NCI-H446 treated with DMSO at 0.1 percent for 48 hours (cell line): ENCODE data around the gene SLC16A12.
A peak's percentile ranks its signal among the peaks of the same experiment; 100 is the strongest.
"Not testable (repeated sequence)": the region's sequence is repeated elsewhere in the genome, so short reads cannot be mapped to it uniquely, and the experiment has no call there.

ENCODE experiments used
- DNase-seq: peaks from one replicate; lab custom pipeline; 2025; lab: John Stamatoyannopoulos, UW

SLC16A12 gene

DNA sequence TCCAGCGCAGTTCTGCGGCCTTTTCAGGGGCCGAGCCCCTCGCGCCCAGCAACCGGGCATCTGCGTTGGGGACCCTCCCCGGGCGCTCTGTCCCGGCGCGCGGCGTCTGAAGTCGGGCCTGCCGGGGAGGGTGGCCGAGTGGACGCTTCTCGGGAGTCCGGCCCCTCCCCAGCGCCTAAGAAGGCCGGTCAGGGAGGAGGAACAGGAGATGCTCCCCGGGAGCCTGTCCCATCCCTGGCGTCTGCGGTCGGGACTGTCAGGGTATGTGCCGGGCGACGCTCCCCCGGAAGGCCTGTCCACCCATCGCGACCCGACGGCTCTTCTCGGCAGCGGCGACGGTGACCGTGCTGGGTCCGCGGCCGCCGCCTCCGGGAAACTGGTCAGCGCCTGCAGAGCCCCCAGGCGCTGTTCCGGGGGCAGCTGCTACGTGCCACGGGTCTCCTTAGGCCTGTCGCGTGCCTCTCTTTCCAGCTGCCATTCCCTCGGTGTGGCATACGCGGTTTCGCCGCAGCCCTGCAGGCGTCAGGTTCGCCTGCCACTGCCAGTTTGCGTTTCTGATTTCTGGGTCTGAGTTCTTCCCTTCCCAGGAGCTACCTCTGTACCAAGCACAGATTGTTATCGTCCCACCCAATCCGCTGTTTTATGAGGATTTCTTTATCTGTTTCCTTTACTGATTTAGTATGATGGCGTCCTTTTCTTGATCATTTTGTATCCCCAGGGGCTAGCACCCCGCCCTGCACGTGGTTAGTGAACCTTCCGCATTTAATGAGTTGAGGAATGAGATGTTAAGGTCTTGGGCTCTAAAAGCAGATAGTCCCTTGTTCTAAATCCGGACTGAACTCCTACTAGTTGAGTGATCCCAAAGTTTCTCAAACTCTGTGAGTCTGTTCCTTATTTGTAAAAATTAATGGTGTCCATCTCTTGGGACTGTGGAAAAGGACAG is 120.2 kb downstream of the SLC16A12 start:
- no peak for DNase-seq

DNA sequence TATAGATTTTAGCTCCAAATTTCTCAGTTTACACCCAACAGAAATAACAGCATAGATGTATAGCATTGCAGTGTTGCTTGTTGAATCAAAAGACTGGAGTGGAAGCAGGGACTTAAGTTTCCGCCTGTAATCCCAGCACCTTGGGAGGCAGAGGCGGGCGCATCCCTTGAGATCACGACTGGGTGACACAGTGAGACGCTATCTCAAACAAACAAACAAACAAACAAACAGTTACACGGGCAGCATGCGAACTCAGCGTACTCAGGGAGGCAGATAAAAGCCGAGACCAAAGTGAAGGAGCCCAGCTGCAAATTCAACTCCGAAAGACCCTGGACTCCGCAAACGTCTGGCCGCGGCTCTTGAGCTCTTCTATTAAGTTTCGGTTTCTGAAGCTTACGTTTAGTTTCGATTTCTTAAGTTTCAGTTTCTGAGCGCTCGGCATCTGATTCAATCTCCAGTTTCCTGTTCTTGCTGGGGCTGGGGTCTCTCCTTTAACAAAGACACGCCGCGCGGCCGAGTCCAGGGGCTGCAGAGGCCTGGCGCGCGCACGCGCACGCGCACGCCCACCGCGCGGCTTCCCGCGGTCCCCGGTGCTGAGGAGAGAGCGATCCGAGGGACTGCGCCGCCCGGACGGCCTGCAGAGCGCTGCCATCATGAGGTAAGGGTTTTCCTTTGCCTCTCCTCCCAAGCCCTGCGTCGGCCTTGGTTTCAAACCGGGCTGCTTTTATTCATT is 121.1 kb downstream of the SLC16A12 start, which contains the start of gene IFIT5:
Gene IFIT5 (plus strand): TSS at position 423 of the 733 bp plus-strand sequence. CDS start 231 bp downstream, at position 654.
- DNase-seq, result peak; percentile 11

DNA sequence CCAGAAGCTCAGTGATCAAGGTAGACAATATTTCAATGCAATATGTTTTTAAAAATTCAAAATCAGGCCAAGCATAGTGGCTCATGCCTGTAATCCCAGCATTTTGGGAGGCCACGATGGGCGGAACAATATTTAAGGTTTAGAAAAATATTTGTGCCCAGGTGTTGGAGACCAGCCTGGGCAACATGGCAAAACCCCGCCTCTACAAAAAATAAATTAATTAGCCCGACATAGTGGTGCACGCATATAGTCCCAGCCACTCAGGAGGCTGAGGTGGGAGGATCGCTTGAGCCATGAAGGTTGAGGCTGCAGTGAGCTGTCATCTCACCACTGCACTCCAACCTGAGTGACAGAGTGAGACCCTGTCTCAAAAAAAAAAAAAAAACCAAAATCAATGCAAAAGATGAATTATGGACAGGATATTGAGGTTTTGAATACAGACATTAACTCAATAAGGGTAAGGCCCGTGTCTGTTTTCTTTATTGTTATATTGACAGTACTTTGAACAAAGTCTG is 121.9 kb downstream of the SLC16A12 start:
- no peak for DNase-seq

DNA sequence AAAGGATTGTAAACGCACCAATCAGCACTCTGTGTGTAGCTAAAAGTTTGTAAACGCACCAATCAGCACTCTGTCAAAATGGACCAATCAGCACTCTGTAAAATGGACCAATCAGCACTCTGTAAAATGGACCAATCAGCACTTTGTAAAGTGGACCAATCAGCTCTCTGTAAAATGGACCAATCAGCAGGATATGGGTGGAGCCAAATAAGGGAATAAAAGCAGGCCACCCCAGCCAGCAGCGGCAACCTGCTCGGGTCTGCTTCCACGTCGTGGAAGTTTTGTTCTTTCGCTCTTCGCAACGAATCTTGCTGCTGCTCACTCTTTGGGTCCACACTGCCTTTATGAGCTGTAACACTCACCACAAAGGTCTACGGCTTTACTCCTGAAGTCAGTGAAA is 123.1 kb downstream of the SLC16A12 start:
- DNase-seq, result not testable (repeated sequence)

DNA sequence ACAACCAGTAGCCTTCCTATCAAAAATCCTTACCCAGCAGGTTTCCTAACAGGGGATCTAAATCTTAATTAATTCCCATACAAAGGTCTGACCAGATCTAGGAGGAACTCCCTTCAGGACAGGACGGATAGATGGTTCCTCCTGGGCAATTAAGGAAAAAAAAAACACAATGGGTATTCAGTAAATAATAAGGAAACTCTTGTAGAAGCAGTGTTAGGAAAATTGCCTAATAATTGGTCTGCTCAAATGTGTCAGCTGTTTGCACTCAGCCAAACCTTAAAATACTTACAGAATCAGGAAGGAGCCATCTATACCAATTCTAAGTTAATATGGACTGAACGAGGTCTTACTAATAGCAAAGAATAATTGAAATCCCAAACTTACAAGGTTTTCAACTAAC is 124.3 kb downstream of the SLC16A12 start:
- DNase-seq, result not testable (repeated sequence)

DNA sequence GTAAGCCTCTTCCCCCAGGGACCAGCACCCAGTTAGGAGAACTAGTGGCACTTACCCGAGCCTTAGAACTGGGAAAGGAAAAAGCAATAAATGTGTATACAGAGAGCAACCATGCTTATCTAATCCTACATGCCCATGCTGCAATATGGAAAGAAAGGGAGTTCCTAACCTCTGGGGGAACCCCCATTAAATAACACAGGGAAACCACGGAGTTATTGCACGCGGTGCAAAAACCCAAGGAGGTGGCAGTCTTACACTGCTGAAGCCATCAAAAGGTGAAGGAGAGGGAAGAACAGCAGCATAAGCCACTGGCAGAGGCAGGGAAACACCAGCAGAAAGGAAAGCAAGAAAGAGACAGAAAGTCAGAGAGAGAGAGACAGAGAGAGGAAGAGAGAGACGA is 124.8 kb downstream of the SLC16A12 start:
- DNase-seq, result not testable (repeated sequence)

DNA sequence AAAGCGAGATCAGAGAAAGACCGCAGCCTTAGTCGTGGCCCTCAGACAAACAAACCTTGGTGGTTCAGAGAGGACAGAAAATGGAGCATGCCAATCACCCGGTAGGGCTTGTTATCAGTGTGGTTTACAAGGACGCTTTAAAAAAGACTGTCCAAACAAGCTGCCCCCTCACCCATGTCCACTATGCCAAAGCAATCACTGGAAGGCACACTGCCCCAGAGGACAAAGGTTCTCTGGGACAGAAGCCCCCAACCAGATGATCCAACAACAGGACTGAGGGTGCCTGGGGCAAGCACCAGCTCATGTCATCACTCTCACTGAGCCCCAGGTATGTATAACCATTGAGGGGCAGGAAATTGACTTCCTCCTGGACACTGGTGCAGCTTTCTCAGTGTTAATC is 126.1 kb downstream of the SLC16A12 start:
- not testable (repeated sequence) for DNase-seq

DNA sequence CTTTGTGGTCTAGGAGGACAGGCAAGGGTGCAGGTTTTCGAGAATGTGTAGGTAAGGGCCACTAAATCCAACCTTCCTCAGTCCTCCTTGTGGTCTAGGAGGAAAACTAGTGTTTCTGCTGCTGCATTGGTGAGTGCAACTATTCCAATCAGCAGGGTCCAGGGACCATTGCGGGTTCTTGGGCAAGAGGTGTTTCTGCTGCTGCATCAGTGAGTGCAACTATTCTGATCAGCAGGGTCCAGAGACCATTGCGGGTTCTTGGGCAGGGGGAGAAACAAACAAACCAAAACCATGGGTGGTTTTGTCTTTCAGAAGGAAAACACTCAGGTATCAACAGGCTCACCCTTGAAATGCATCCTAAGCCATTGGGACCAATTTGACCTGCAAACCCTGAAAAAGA is 127.6 kb downstream of the SLC16A12 start:
- not testable (repeated sequence) for DNase-seq

DNA sequence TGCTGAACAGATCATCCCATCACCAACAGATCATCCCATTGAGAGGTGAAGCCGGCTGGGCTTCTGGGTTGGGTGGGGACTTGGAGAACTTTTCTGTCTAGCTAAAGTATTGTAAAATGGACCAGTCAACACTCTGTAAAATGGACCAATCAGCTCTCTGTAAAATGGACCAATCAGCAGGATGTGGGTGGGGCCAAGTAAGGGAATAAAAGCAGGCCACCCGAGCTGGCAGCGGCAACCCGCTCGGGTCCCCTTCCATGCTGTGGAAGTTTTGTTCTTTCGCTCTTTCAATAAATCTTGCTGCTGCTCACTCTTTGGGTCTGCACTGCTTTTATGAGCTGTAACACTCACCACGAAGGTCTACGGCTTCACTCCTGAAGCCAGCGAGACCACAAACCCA is 129.2 kb downstream of the SLC16A12 start:
- DNase-seq, result not testable (repeated sequence)

DNA sequence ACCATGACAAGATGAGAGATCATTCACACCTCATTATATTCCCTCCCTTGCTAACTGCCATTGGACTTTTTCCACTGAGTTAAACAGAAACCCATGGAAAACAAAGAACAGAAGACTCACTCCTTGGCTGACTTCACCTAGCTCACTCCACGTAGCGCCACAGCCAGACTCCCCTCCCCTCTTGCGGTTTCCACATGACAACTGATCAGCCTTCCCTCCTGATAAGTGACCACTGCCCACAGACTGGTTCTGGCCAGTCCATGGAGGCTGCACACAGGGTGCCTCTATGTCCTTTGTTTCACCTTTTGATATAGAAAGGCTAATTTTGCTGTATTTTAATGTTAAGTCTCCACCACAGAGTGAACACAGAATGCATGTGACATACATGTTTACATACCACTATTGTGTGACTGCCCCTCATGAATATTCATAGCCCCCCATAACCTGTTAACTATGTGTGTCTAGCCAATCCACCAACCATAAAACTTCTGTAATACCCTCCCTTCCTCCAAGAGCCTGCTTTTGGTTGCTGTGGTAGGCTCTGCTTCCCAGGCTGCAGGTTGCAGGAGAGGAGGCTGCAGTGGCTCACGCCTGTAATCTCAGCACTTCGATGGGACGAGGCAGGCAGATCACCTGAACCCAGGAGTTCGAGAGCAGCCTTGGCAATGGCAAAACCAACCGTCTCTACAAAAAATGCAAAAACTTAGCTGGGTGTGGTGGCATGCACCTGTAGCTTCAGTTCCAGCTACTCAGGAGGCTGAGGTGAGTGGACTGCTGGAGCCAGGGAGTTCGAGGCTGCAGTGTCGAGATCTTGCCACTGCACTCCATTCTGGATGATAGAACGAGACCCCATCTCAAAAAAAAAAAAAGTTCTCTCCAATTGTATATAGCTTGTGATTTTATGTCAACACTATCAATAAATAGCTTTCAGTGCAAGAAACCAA is 131.0 kb downstream of the SLC16A12 start:
- no peak for DNase-seq

DNA sequence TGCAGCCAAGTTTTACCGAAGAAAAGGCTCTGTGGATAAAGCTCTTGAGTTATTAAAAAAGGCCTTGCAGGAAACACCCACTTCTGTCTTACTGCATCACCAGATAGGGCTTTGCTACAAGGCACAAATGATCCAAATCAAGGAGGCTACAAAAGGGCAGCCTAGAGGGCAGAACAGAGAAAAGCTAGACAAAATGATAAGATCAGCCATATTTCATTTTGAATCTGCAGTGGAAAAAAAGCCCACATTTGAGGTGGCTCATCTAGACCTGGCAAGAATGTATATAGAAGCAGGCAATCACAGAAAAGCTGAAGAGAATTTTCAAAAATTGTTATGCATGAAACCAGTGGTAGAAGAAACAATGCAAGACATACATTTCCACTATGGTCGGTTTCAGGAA is 132.4 kb downstream of the SLC16A12 start:
- no peak for DNase-seq

DNA sequence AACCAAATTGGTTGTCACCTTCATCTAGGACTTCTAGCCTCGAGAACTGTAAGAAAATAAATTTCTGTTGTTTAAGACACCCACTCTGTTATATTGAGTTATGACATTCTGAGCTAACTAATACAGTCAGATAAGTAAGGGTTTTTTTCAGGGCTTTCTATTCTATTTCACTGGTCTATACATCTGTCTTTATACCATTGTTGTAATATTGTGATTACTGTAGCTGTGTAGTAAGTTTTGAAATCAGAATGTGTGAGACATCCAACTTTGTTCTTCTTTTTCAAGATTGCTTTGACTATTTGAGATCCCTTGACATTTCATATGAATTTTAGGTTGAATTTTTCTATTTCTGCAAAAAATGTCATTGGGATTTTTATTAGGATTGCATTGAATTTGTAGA is 135.4 kb downstream of the SLC16A12 start:
- DNase-seq, result no peak

DNA sequence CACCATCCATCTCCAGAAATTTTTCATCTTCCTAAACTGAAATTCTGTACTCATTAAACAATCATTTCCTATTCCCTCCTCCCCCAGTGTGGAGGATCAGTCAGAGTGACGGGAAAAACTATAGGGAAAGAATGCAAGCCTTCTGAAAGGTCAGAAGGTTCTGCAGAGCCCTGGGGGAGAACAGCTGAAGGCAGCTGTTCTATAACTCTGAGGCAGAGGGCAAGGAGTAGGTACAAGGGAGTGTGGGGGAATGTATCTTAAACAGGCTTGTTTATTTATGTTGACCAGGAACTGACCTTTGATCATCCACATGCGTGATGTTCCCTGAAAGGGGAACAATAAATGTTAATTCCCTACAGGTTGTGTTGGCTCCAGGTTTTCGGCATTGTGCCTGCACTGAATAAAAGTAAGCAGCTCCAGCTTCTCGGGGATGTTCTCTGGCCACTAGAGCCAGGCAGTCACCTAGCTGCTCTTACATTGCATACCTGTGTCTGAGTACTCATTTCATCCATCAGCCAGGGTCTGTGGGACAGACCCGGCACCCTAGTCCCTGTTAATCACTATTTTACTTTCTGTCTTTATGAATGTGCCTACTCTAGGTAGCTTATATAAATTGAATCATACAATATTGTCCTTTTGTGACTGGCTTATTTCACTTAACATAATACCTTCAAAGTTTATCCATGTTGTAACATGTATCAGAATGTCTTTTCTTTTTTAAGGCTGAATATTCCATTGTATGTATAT is 137.2 kb downstream of the SLC16A12 start:
- DNase-seq, result no peak

DNA sequence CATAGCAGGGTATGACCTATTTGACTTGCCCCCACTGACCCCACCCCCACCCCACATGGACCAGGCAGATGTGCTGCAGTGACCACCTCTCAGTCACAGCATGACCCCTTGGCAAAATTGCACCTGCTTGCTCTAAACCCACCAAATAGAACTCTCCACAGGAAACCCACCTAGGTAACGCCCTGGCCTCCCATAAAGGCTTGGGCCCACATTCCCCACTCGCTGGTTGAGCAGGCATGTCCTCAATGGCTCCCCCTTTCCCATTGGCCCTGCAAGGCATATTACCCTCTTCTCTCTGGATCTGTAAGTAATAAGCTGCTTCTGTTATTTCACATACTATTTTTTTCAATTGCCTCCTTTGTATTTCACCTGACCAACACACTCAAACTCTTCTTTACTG is 140.3 kb downstream of the SLC16A12 start:
- no peak for DNase-seq

DNA sequence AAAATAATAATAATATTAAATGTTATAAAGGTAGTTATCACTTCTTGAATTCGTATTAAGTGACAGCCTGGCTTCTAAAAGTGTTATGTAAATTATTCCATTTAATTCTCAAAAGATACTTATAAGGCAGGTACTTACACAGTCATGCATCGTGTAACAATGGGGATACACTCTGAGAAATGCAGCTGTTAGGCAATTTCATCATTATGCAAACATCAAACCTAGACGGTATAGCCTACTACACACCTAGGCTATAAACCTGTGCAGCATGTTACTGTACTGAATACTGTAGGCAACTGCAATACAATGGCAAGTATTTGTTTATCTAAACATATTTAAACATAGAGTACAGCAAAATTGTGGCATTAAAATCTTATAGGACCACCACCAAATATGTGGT is 141.5 kb downstream of the SLC16A12 start:
- no peak for DNase-seq

DNA sequence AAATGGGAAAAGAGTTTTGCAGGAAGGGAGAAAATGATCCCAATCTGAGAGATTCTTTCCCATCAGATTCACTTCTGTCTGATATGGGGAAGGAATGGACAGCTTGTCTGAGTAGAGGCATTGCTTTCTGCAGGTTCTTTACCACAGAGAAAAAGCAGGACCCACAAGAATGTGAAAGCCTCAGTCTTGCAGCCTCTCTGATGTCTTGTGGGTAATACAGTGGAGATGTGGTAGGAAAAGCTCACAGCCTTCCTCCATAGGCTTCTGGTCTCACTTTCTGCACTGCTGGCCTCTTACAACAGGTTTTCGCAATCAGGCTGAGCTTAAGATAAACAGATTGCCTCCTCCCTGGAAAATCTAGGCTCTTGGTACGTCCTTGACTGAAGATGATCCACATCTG is 142.4 kb downstream of the SLC16A12 start:
- DNase-seq, result no peak

DNA sequence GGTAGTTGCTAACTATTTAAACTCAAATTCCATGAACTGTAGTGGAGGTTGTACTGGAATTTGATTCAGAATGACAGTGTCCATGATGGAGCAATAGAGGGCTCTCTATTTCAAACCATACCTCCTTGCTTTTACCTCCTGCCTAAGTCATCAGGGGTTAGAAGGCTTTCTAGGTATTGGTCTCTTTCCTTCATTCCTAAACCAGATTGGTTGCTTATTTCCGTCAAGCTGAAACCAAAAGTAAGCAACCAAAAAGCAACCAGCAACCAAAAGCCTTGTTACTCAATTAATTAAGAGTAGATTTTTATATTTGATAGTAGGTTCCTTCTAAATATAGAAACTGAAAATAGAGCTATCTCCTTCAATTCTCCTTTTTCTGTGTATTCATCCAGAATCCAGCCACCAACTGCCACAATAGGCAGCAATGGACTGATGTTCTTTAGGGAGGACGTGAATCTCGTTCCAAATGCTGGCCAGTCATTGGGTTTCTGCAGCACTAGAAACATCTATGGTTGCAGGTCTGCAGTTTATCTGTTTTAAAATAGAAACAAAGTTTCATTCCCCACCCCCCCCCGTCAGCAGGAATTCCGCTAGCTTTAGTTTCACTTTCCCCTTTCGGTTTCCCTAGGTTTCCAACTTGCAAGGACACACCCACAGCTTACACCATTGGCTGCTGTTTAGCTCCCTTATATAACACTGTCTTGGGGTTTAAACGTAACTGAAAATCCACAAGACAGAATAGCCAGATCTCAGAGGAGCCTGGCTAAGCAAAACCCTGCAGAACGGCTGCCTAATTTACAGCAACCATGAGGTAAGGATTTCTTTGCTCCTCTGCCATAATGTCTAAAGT is 143.3 kb downstream of the SLC16A12 start, which contains the start of gene IFIT1:
Gene IFIT1 (plus strand): TSS at position 717 of the 850 bp plus-strand sequence. CDS start 90 bp downstream, at position 807.
- no peak for DNase-seq

DNA sequence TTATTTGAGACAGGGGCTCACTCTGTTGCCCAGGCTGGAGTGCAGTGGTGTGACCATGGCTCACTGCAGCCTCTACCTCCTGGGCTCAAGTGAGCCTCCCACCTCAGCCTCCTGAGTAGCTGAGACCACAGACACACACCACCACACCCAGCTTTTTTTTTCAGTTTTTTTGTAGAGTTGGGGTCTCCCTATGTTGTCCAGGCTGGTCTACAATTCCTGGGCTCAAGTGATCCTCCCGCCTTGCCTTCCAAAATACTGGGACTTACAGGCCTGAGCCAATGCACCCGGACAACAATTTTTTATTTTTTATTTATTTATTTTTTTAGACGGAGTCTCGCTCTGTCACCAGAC is 144.2 kb downstream of the SLC16A12 start:
- DNase-seq, result not testable (repeated sequence)

DNA sequence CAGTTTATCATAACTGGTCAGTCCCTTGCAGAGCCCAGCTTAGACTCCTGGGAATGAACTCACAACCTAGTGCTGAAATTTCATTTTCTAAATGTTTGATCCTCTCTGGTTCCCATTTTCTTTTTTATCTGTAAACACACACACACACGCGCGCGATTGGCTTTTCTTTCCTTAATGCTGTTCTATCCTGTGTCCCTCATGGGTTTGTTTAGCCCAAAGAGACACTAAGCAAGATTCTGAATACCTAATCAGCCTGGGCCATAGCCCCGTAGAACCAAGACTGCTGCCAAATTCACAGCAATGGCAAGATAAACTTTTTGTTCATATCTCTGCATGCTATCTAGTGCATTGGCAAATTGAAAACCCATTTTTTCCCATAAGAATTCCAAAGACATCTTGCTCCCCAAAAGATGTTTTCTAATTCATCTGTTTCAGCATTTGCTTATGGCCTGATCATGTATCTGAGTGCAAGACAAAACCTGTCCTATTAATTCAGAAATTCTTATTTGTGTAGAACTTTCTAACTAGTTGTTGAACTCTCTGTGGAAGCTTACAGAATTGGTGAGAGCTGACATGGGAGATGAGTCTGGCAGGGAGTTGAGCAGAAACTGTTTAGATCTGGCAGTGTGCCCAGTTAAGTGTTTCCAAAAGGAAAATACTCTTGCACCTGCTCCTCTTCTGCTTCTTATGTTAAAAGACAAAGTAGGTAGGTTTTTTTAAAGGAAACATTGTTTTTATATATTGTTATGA is 144.7 kb downstream of the SLC16A12 start:
- no peak for DNase-seq
